ENCODE data around the gene NDUFB4.
A peak's percentile ranks its signal among the peaks of the same experiment; 100 is the strongest.
"Not testable (repeated sequence)": the region's sequence is repeated elsewhere in the genome, so short reads cannot be mapped to it uniquely, and the experiment has no call there.

NDUFB4 gene

DNA sequence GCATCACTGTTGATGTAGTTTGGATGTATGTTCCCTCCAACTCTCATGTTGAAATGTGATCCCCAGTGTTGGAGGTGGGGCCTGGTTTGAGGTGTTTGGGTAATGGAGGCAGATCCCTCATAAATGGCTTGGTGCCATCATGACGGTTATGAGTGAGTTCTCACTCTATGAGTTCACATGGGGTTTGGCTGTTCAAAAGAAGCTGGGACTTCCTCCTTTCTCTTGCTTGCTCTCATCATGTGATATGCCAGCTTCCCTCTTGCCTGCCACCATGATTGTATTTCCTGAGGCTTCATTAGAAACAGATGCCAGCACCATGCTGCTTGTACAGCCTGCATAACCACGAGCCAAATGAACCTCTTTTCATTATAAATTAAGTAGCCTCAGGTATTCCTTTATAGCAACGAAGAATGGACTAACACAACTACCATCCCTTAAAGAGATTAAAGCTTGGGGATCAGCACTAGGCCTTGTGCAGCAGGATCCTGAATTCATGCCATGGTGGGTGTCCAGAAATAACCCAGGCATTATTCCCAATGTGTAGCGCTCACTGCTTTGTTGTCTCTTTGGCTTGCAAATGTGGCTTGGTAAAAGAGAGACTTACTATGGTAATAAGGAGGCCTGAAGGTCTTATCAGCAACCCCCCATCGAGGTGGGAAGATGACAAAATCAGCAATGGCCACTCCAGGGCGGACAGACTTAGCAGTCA lies 41.9 kb downstream of the NDUFB4 start:
- ATAC-seq (no peak), DNase-seq (no peak)

DNA sequence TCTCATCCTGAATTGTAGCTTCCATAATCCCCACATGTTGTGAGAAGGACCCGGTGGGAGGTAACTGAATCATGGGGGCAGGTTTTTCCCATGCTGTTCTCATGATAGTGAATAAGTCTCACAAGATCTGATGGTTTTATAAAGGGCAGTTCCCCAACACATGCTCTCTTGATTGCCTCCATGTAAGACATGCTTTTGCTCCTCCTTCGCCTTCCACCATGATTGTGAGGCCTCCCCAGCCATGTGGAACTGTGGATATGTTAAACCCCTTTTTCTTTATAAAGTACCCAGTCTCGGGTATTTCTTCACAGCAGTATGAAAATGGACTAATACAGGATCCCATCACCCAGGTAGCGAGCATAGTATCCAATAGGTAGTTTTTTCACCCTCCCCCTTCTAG lies 42.7 kb downstream of the NDUFB4 start:
- ATAC-seq, DNase-seq: not testable (repeated sequence)

DNA sequence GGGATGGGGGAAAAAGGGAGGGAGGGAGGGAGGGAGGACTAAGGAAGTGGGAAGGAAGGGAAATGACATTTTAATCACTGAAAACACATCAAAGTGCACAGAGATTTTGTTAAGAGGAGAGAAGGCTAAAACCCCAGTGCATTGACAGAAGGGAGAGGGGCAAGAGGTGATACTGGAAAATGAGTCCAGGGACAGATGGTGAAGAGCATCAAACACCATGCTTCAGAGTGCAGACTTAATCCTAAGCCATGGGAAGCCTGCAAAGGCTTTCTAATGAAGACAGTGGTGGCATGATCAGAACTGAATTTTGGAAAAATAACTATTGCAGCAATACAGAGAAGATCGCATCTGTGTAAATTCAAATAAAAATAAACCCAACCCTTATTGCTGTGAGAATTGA lies 44.1 kb downstream of the NDUFB4 start:
- DNase-seq, result no peak
- ATAC-seq, result no peak

DNA sequence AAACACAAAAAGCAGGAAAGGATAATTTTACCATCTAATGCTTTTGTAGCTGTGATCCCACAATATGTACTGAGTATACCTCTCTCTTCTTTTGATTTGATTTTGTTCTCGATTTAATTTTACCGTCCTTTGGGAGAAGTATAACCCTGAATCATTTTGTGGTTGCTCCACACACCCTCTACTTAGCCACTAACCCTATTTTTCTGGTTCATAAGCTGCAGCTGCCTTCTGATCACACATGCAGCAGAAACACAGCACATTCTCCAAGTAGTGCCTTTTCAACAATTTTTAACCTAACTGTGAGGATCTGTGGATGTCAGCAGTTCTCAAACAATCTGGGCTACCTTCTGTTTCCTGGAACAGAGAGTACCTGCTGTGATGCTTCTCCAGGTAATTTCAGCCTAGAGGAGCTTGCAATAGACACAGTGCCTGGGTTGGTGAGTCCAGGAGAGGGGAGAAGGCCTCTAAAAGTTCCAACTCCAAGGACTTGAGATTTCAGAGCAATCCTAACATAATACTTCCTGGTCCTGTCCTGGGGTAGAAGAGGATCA lies 45.6 kb downstream of the NDUFB4 start:
- DNase-seq (no peak), ATAC-seq (no peak)

DNA sequence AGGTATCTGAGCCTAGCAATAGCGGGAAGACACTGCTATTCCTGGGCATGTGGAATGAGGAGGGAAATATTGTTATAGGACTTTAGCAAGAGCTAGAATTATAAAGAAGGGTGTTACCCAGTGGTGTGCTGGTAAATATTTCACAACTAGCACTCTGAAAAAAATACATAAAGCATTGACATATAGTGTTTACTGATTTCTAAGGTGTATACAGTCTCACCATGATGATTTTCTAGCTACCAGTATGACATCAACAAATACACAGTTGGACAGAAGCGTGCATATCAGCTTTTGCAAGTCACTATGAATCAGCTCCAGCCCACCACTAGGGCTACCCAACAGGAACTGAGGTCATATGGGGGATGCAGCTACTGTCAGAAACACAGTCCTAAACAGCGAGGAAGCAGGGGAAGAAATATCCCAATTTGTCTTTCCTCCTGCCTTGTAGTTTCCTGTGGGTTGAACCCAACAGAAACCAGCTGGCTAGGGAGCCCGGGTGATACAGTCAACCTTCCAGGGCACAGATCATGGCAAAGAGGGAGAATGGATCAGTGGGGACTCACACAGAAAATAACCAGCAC lies 46.3 kb downstream of the NDUFB4 start:
- ATAC-seq, result peak; percentile 52
- DNase-seq, result peak; percentile 4

DNA sequence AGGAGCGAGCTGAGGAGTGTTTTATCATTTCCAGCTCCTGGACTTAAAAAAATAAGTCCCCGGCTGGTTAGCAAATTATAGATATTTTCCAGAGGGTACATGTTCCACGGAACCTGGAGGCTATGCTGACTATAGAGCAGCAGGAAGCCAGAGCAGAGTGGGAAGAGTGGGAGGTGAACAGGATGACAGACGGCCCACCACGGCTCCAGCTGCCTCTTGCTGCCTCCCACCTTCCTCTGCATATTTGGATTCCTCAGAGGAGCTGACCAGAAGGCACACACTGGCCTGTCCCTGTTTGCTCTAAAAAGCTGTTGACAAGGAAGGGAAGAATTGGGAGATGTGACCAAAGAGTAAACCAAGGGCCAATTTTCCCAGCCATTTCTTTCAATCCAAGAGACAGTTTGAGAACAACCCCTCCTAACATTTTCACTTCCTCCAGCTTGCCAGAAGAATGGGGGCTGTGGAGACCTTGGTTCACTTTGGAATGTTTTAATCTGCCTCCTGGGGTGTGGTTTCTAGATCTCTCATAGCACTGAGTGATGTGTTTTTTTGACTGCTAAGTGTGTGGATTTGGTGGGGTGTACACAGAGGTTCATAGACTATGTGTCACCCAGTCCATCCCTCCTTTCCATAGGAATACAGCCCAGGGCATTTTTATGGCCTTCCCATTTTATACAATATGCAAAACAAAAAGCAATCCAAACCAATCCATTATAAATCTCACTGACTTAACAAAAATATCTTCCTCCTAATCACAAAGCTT lies 49.1 kb downstream of the NDUFB4 start:
- DNase-seq (no peak), ATAC-seq (no peak)

DNA sequence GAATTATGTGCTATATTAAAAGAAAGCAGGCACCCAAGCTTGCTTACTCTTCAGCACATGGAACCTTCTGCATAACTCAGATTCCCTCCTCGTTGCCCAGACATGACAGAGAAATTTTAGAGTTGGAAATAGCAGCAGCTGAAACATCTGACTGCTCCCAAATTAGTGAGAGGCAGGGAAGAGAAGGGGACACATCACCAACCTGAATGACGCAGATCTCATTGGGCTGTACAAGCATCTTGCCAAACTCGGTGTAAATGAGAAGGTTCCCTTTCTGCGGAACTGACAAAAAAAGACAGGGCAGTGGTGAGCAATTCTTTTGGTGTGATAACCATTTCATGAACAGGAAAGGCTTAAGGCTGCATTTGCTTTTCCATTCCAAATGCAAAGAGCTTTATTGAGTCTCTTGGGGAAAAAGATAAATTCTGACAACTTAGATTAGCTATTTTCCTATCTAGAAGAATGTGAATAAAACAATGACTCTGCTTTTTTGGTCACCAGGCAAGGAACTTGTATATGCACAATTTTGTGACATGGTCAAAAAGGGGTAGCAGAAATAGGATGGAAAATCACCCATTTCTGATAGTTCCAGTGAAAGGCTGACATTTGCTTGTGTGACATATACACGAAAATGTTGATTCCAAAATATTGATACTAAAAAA lies 50.8 kb downstream of the NDUFB4 start:
- DNase-seq (no peak), ATAC-seq (no peak)

DNA sequence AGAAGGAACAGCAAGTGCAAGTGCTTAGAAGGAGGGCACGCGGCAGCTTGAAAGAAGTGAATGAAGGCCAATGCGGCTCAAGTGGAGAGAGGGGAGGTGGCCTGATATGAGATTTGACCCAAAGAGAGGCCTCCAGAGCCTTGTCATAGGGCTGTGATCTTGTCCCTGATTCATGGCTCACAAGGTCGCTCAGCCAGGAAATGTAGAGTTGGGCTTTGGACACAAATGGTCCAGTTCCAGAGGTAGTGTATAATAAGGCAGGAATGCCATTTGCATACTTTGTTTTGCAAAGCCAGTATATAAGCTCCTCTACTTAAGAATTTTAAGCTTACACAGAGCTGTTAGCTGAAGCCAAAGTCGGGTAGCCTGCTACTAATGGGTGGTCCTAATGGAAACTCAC lies 52.2 kb downstream of the NDUFB4 start:
- DNase-seq, result no peak
- no peak for ATAC-seq

DNA sequence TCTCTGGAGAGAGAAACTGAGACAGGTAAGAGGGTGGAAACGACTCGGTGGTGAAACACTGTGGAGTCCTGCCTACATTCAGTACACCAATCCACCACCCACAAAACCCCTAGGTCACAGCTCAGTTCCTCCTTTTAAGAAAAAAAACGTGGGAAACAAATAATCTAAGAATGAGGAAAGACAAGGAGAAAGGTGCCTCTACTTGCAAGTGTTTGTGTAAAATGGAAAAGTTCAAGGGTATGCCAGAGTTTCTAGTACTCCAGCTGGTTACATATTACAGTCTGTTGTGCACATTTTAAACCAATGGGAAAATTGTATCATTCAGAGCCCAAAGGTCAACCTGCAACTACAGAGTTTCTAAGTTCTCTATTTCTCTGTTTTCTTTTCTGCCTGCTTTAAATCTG lies 53.7 kb downstream of the NDUFB4 start:
- DNase-seq, result no peak
- ATAC-seq, result no peak

DNA sequence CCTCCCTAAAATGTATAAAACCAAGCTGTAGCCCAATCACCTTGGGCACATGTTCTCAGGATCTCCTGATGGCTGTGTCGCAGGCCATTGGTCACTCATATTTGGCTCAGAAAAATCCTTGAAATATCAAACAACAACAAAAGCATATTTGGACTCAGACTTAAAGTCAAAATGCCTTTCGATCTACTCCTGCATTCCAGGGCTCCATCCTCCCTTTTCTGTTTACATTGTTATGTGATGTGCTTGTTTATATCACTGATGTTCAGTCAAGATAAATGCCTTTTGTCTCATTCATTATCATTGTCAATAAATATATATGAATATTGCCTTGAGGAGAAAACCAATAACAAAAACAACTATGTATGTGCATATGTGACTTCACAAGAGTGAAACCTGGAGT lies 54.2 kb downstream of the NDUFB4 start:
- no peak for ATAC-seq
- DNase-seq, result no peak
